Activated CD4-positive, alpha-beta T cell treated with anti-CD3 and anti-CD28 coated beads, Interleukin-2, amount 10 ng/mL, durations not matched to agents 7 days and 5 days (primary cell): ENCODE data around the gene CHCHD4. TPM values are rescaled to one million over a fixed set of nuclear protein-coding genes. Genes with fewer than 3 reads are reported as not detected.

Experiments
- total RNA-seq, 2 experiments: library from RNA; stranded (reverse); gene quantifications; one replicate each; pipeline ENCODE4 v1.2.3, GENCODE V29; 2021

CHCHD4 gene
- total RNA-seq, 2 experiments from 2014 or later = 12.7 to 13.2 TPM

Other genes starting within 250 kb of the CHCHD4 start
- under 1 TPM; 0.20 to 0.29 TPM for gene WNT7A, start 244.8 kb downstream of the CHCHD4 start, total RNA-seq
- gene TMEM43, start 182 bp upstream of the CHCHD4 start, total RNA-seq = 10 to 100 TPM; 40.4 to 42.0 TPM
- gene XPC, start 53.7 kb upstream of the CHCHD4 start, total RNA-seq = 10 to 100 TPM; 41.1 to 43.0 TPM
- 10 to 100 TPM; 16.1 to 18.6 TPM for gene LSM3, start 53.9 kb upstream of the CHCHD4 start, total RNA-seq